H9 (cell line): ENCODE measurements around the gene CX3CR1. TPM values are rescaled to one million over a fixed set of nuclear protein-coding genes. Genes with fewer than 3 reads are reported as not detected.

Experiments used
- DNase-seq: peaks from one replicate; pipeline ENCODE4 v3.0.0-alpha.2; 2017
- H2AFZ ChIP-seq: one replicate; pipeline ENCODE4 v1.6.1; 2013; ENCODE audit warnings: mild to moderate bottlenecking, low read length, control low read depth, moderate library complexity
- H2AK5ac ChIP-seq: 2 replicates; pipeline ENCODE4 v1.6.1; 2013; ENCODE audit warnings: low read length, control low read depth, mixed read lengths; ENCODE audit not compliant: insufficient read length
- H2BK120ac ChIP-seq: one replicate; pipeline ENCODE4 v1.6.1; 2013; ENCODE audit warnings: low read depth, mild to moderate bottlenecking, low read length, control low read depth, inconsistent platforms; ENCODE audit not compliant: poor library complexity, severe bottlenecking
- H2BK12ac ChIP-seq: 2 replicates; pipeline ENCODE4 v1.6.1; 2013; ENCODE audit warnings: low read length, control low read depth, mixed read lengths, low read depth; ENCODE audit not compliant: insufficient read length
- H2BK15ac ChIP-seq: 2 replicates; pipeline ENCODE4 v1.6.1; 2013; ENCODE audit warnings: low read depth, low read length, control low read depth
- H2BK20ac ChIP-seq: one replicate; pipeline ENCODE4 v1.6.1; 2013; ENCODE audit warnings: low read depth, mild to moderate bottlenecking, low read length, control low read depth, inconsistent platforms; ENCODE audit not compliant: poor library complexity, severe bottlenecking
- H2BK5ac ChIP-seq: 2 replicates; pipeline ENCODE4 v1.6.1; 2013; ENCODE audit warnings: low read length, control low read depth, mixed read lengths; ENCODE audit not compliant: insufficient read length
- H3K14ac ChIP-seq: 2 replicates; pipeline ENCODE4 v1.6.1; 2013; ENCODE audit warnings: low read length, control low read depth; ENCODE audit not compliant: insufficient read depth
- H3K18ac ChIP-seq: 2 replicates; pipeline ENCODE4 v1.6.1; 2013; ENCODE audit warnings: low read depth, mild to moderate bottlenecking, mixed read lengths, low read length, control low read depth; ENCODE audit not compliant: insufficient read length
- H3K23ac ChIP-seq: 2 replicates; pipeline ENCODE4 v1.6.1; 2013; ENCODE audit warnings: low read length, control low read depth, mixed read lengths, low read depth; ENCODE audit not compliant: insufficient read length
- H3K23me2 ChIP-seq: 2 replicates; pipeline ENCODE4 v1.6.1; 2013; ENCODE audit warnings: low read depth, mild to moderate bottlenecking, mixed read lengths, low read length, control low read depth; ENCODE audit not compliant: insufficient read length, poor library complexity, severe bottlenecking
- H3K27ac ChIP-seq: 2 replicates; pipeline ENCODE4 v1.5.1; 2013; ENCODE audit warnings: low read length, control low read depth, mixed read lengths, low read depth; ENCODE audit not compliant: insufficient read length
- H3K27me3 ChIP-seq: 2 replicates; pipeline ENCODE4 v1.6.1; 2013; ENCODE audit warnings: low read length, control low read depth, inconsistent platforms; ENCODE audit not compliant: insufficient read depth
- H3K4ac ChIP-seq: 2 replicates; pipeline ENCODE4 v1.6.1; 2013; ENCODE audit warnings: low read depth, mild to moderate bottlenecking, control low read depth, inconsistent platforms, low read length, moderate library complexity
- H3K4me1 ChIP-seq: 2 replicates; pipeline ENCODE4 v1.6.1; 2013; ENCODE audit warnings: low read length, control low read depth, inconsistent platforms; ENCODE audit not compliant: insufficient read depth
- H3K4me2 ChIP-seq: 2 replicates; pipeline ENCODE4 v1.6.1; 2013; ENCODE audit warnings: low read length, control low read depth, mixed read lengths; ENCODE audit not compliant: insufficient read length, insufficient read depth
- H3K56ac ChIP-seq: 2 replicates; pipeline ENCODE4 v1.6.1; 2013; ENCODE audit warnings: low read depth, mild to moderate bottlenecking, mixed read lengths, low read length, control low read depth; ENCODE audit not compliant: insufficient read length
- H3K79me1 ChIP-seq: 2 replicates; pipeline ENCODE4 v1.6.1; 2013; ENCODE audit warnings: low read depth, mild to moderate bottlenecking, moderate library complexity, low read length, control low read depth, inconsistent platforms; ENCODE audit not compliant: insufficient read depth, poor library complexity, severe bottlenecking
- H3K79me2 ChIP-seq: 2 replicates; pipeline ENCODE4 v1.6.1; 2013; ENCODE audit warnings: low read length, control low read depth, inconsistent platforms; ENCODE audit not compliant: insufficient read depth
- H3K9ac ChIP-seq: 2 replicates; pipeline ENCODE4 v1.6.1; 2013; ENCODE audit warnings: low read length, control low read depth, mixed read lengths; ENCODE audit not compliant: insufficient read length; ENCODE audit errors: extremely low read depth
- H3K9me3 ChIP-seq: one replicate; pipeline ENCODE4 v1.6.1; 2013; ENCODE audit warnings: low read depth, low read length, inconsistent platforms; ENCODE audit not compliant: control insufficient read depth
- H3T11ph ChIP-seq: one replicate; pipeline ENCODE4 v1.6.1; 2013; ENCODE audit warnings: mild to moderate bottlenecking, low read length, control low read depth, inconsistent platforms
- H4K20me1 ChIP-seq: one replicate; pipeline ENCODE4 v1.6.1; 2013; ENCODE audit not compliant: control insufficient read depth, insufficient read length, insufficient read depth
- H4K5ac ChIP-seq: 2 replicates; pipeline ENCODE4 v1.6.1; 2013; ENCODE audit warnings: low read depth, mild to moderate bottlenecking, mixed read lengths, low read length, control low read depth; ENCODE audit not compliant: insufficient read length
- H4K8ac ChIP-seq: replicated peaks from 2 replicates; pipeline ENCODE4 v1.6.1; 2013; ENCODE audit warnings: low read length, control low read depth, mixed read lengths, low read depth; ENCODE audit not compliant: insufficient read length
- H4K91ac ChIP-seq: 2 replicates; pipeline ENCODE4 v1.6.1; 2013; ENCODE audit warnings: low read depth, mild to moderate bottlenecking, moderate library complexity, mixed read lengths, low read length, control low read depth; ENCODE audit not compliant: insufficient read length
- H3K27ac Mint-ChIP-seq, 3 experiments: 2 replicates in 2 of 3; 3 replicates in 1 of 3; pipeline ENCODE4 v1.8.0; 2020 to 2021; ENCODE audit warnings: mixed read lengths in 3 of 3, mild to moderate bottlenecking in 1 of 3, moderate library complexity in 1 of 3
- H3K27me3 Mint-ChIP-seq: 2 replicates; pipeline ENCODE4 v1.8.0; 2021; ENCODE audit warnings: low read depth, mild to moderate bottlenecking, moderate library complexity, mixed read lengths
- H3K36me3 Mint-ChIP-seq, 3 experiments: 2 replicates in 2 of 3; 3 replicates in 1 of 3; pipeline ENCODE4 v1.8.0; 2020 to 2021; ENCODE audit warnings: low read depth in 3 of 3, mixed read lengths in 3 of 3; ENCODE audit not compliant: insufficient read depth in 1 of 3
- H3K4me1 Mint-ChIP-seq, 2 experiments: 2 replicates each; pipeline ENCODE4 v1.8.0; 2020; ENCODE audit warnings: mixed read lengths in 2 of 2
- H3K4me3 Mint-ChIP-seq, 2 experiments: 2 replicates in 1 of 2; 3 replicates in 1 of 2; pipeline ENCODE4 v1.8.0; 2020 to 2021; ENCODE audit warnings: mild to moderate bottlenecking in 2 of 2, mixed read lengths in 2 of 2, moderate library complexity in 1 of 2
- H3K9me3 Mint-ChIP-seq, 2 experiments: 2 replicates in 1 of 2; 3 replicates in 1 of 2; pipeline ENCODE4 v1.8.0; 2020; ENCODE audit warnings: mild to moderate bottlenecking in 2 of 2, mixed read lengths in 2 of 2, moderate library complexity in 1 of 2
- CTCF ChIP-seq: fragments of 200-600 bp; sonication (generic); conservative IDR thresholded peaks from 3 replicates; pipeline ENCODE4 v1.8.0; 2021; ENCODE audit warnings: antibody characterized with exemption, mild to moderate bottlenecking
- WGBS: extraction: QIAGEN DNeasy Blood & Tissue Kit; methylation state at CpG from one replicate; pipeline ENCODE4 v1.1.7; 2013; ENCODE audit warnings: missing lambda C conversion rate, low lambda C conversion rate, mixed read lengths; ENCODE audit not compliant: insufficient read length; ENCODE audit errors: extremely low coverage; 5-methylcytosine and 5-hydroxymethylcytosine counted together
- total RNA-seq: library from RNA; stranded (reverse); gene quantifications from 2 replicates; pipeline ENCODE4 v1.2.1, GENCODE V29; 2021

CX3CR1 gene
- total RNA-seq, 1 experiment from 2014 or later, result not detected

- H4K20me1 ChIP-seq, result no peaks in the 10 kb centered on the region
- Mint-ChIP-seq H3K9me3 (no peaks in the 10 kb centered on the region), H3K4me3 (no peak overlapping the region), H3K27ac (no peak overlapping the region), H3K36me3 (no peaks in the 10 kb centered on the region), H3K27me3 (no peaks in the 10 kb centered on the region), H3K4me1 (peaks cover 14 to 17% of the 10 kb centered on the region in 2 experiments)
- H2BK12ac ChIP-seq, result no peak overlapping the region
- no peak for DNase-seq
- no peak overlapping the region for H2BK5ac ChIP-seq
- no peaks in the 10 kb centered on the region for H3K79me2 ChIP-seq
- no peaks in the 10 kb centered on the region for H3K23me2 ChIP-seq
- H3K14ac ChIP-seq, result no peak overlapping the region
- H3K18ac ChIP-seq, result no peak overlapping the region
- no peak overlapping the region for H2AK5ac ChIP-seq
- no peaks in the 10 kb centered on the region for H3K27me3 ChIP-seq
- WGBS, result no CpG with 5 or more reads among the region's 5 CpGs
- H4K8ac ChIP-seq, result no peak overlapping the region
- no peaks in the 10 kb centered on the region; the same call in 1 of the 2 replicates for H3K4me1 ChIP-seq
- H3K9ac ChIP-seq, result no peak overlapping the region
- TF ChIP-seq CTCF, result no peak
- no peak overlapping the region for H4K91ac ChIP-seq
- H4K5ac ChIP-seq, result no peak overlapping the region
- H3K79me1 ChIP-seq, result no peaks in the 10 kb centered on the region
- H3T11ph ChIP-seq, result no peak overlapping the region
- no peak overlapping the region for H2AFZ ChIP-seq
- no peaks in the 10 kb centered on the region for H3K9me3 ChIP-seq
- no peak overlapping the region for H3K56ac ChIP-seq
- no peak overlapping the region for H3K4ac ChIP-seq
- no peak overlapping the region for H3K27ac ChIP-seq
- H2BK20ac ChIP-seq, result no peak overlapping the region
- no peak overlapping the region for H3K23ac ChIP-seq
- H2BK15ac ChIP-seq, result no peak overlapping the region
- no peak overlapping the region for H2BK120ac ChIP-seq
- H3K4me2 ChIP-seq, result no peak overlapping the region
These were observed 4.6 kb upstream of the CX3CR1 start for GRCh38 chr3:39284457-39284881.
